Measurements from ENCODE around the gene LAIR1. TPM values are rescaled to one million over a fixed set of nuclear protein-coding genes. Genes with fewer than 3 reads are reported as not detected.

LAIR1 gene
- total RNA-seq, 1 donor from 2014 or later = 176 TPM

DNA sequence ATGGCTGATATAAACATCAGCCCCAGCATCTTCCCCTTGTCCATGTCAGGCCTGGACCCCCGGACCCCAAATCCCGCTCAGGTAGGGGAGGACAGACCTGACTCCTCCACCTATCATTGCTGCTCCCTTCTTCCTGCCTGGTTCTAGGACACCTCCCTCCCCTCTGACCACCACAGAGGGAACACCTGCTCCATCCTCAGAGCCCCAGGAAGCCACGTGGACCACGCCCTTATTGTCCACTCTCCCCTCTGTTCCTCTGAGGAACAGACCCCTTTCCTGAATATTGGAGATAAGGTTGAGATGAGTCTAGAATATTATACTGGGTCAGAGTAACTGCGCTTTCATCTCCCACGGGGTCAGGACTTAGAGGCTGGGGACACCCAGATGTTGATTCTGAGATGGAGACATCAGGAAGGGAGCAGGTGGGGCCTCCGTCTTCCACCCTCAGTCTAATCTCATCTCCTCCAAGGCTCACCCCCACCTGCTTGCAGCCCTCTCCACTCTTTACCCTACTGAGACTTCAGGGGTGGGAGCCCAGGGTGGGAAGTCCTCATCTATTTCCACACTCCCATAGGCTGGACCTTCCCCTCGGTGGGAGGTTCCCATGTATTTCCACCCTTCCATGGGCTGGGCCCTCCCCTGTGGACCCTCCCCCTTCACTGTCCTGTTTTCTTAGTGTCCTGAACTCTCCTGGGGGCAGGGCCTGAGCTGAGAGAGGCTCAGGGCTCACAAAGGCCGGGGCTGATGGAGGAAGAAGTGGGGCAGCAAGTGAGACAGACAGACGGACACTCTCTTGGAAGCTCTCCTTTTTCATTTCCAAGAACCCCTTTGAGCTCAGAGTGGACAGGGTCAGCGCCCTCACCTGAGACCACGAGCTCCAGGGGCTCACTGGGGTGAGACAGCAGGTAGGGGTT is 28.5 kb downstream of the LAIR1 start:
- ATAC-seq (no peak), DNase-seq (no peak)
- no peaks in the 10 kb centered on the region for H3K9me3 ChIP-seq
- no peaks in the 10 kb centered on the region for H3K36me3 ChIP-seq
- no peaks in the 10 kb centered on the region for H3K4me1 ChIP-seq
- no peak overlapping the region for H3K27ac ChIP-seq
- no peaks in the 10 kb centered on the region for H3K27me3 ChIP-seq (ENCODE audit: low read depth)
- H3K4me3 ChIP-seq = no peak overlapping the region
- intact Hi-C loops (cut with DNase I) = no loop called here
- TF ChIP-seq, protein P1, sequence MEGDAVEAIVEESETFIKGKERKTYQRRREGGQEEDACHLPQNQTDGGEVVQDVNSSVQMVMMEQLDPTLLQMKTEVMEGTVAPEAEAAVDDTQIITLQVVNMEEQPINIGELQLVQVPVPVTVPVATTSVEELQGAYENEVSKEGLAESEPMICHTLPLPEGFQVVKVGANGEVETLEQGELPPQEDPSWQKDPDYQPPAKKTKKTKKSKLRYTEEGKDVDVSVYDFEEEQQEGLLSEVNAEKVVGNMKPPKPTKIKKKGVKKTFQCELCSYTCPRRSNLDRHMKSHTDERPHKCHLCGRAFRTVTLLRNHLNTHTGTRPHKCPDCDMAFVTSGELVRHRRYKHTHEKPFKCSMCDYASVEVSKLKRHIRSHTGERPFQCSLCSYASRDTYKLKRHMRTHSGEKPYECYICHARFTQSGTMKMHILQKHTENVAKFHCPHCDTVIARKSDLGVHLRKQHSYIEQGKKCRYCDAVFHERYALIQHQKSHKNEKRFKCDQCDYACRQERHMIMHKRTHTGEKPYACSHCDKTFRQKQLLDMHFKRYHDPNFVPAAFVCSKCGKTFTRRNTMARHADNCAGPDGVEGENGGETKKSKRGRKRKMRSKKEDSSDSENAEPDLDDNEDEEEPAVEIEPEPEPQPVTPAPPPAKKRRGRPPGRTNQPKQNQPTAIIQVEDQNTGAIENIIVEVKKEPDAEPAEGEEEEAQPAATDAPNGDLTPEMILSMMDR (IDR thresholded peaks at IDR 0.05) = no peak

DNA sequence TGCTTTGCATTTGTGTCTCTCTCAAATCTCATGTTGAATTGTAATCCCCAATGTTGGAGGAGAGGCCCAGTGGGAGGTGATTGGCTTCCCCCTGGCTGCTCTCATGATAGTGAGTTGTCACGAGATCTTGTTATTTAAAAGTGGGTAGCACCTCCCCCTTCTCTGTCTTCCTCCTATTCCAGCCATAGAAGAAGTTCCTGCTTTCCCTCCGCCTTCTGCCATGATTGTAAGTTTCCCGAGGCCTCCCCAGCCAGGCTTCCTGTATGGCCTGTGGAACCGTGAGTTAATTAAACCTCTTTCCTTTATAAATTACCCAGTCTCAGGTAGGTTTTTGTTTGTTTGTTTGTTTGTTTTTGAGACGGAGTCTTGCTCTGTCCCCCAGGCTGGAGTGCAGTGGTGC is 29.6 kb downstream of the LAIR1 start:
- DNase-seq (no peak), ATAC-seq (no peak)
- intact Hi-C loops (cut with DNase I) = no loop called here
- Histone ChIP-seq H3K27ac (no peak overlapping the region), H3K9me3 (no peaks in the 10 kb centered on the region), H3K4me1 (no peaks in the 10 kb centered on the region), H3K4me3 (peak overlapping the region; percentile 8), H3K27me3 (ENCODE audit: low read depth) (no peaks in the 10 kb centered on the region), H3K36me3 (no peaks in the 10 kb centered on the region)
- TF ChIP-seq, protein P1 (IDR thresholded peaks at IDR 0.05) = no peak

DNA sequence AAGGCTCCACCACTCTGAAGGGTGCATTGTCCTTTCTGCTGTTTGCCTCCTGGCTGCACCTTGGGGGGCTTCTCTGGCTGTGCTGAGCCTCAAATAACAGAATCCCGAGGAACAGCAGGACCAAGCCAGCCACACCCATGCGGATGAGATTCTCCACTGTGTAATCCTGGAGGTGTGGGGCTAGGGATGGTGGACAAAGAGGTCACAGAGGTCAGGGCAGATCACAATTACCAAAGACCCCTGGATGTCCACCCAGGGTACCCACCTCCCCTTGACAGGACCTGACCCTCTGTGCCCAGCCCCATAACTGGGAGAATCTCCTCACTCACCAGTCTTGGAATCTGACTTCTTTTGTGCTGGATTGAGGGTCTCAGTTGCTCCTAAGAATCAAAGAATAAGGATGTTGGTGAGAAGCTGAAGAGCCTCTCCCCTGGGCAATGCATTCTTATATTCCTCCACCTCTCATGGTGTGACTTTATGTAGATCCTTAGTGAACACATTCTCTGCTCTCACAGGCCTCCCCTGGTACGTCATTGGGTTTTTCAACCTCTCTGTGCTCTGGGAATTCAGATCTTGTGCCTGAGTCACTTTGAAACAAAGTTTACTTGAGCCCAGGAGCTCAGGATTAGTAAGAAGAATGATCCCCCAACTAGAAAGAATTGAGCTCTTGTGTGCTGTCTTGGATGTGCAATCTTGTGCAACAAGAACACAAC is 31.0 kb downstream of the LAIR1 start:
- H3K27ac ChIP-seq = no peak overlapping the region
- TF ChIP-seq, protein P1 (IDR thresholded peaks at IDR 0.05) = no peak
- no peaks in the 10 kb centered on the region for H3K9me3 ChIP-seq
- ATAC-seq = no peak
- intact Hi-C loops (cut with DNase I) = no loop called here
- H3K4me3 ChIP-seq = no peak overlapping the region
- DNase-seq = no peak
- no peaks in the 10 kb centered on the region for H3K36me3 ChIP-seq
- H3K27me3 ChIP-seq (ENCODE audit: low read depth) = no peaks in the 10 kb centered on the region
- no peaks in the 10 kb centered on the region for H3K4me1 ChIP-seq

DNA sequence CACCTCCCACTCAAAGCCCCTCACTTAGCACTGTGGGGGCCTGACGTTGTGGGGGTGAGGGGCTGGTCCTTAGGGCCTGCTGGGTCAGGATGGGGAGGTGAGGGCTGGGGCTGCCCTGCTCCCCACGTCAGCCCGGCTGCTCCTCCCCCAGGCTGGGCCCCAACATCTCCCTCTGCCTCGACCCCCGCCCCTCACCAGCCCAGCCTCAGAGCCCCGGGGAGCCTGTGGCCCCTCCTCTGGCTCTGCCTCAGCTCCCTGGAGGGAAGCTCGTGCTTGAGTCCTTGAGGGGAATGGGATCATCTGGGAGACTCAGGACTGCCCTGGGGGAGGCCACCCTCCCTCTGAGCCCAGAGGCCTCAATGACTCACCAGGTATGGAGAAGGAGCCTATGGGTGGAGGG is 32.6 kb downstream of the LAIR1 start:
- TF ChIP-seq, protein P1 (IDR thresholded peaks at IDR 0.05) = no peak
- Histone ChIP-seq H3K4me1 (no peaks in the 10 kb centered on the region), H3K4me3 (no peak overlapping the region), H3K9me3 (no peaks in the 10 kb centered on the region), H3K27ac (no peak overlapping the region), H3K36me3 (no peaks in the 10 kb centered on the region), H3K27me3 (ENCODE audit: low read depth) (no peaks in the 10 kb centered on the region)
- no peak for DNase-seq
- intact Hi-C loops (cut with DNase I) = no loop called here
- ATAC-seq = no peak

DNA sequence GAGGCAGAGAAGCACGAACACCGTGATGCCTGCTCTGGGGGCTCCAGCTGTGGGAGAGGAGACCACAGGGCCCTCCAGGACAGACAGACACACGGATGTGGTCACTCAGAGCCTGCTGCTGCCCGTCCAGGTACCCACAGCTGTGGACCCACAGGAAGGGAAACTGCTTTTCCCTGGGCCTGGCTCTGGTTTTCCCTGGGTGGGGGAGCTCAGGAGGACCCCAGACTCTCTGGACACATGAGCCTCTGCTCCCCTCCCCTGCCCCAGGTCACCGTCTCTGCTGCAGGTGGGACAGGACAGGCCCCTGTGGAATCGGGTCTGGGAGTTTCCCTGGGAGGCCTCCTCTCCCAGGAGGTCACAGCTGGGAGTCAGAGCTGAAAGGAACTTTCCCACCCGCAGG is 33.1 kb downstream of the LAIR1 start:
- ATAC-seq = no peak
- intact Hi-C loops (cut with DNase I) = no loop called here
- DNase-seq = peak; percentile 14
- H3K27me3 ChIP-seq (ENCODE audit: low read depth) = no peaks in the 10 kb centered on the region
- H3K36me3 ChIP-seq = no peaks in the 10 kb centered on the region
- H3K4me3 ChIP-seq = no peak overlapping the region
- TF ChIP-seq, protein P1 (IDR thresholded peaks at IDR 0.05) = no peak
- no peaks in the 10 kb centered on the region for H3K4me1 ChIP-seq
- H3K9me3 ChIP-seq = no peaks in the 10 kb centered on the region
- H3K27ac ChIP-seq = no peak overlapping the region

Measured in lower lobe of right lung (tissue), 2 donors.